Vagina (tissue), 2 donors: ENCODE data around the gene ATP11A. TPM values are rescaled to one million over a fixed set of nuclear protein-coding genes. Genes with fewer than 3 reads are reported as not detected.

Source experiments
- DNase-seq, 2 donors: peaks; one replicate each; pipeline ENCODE4 v3.0.0-alpha.2; 2017; ENCODE audit errors: extremely low spot score in 2 of 2
- H3K27ac ChIP-seq: fragments of 200-600 bp; sonication (generic); one replicate; pipeline ENCODE4 v1.5.1; 2019
- H3K27me3 ChIP-seq: fragments of 200-600 bp; sonication (generic); one replicate; pipeline ENCODE4 v1.5.1; 2019
- H3K36me3 ChIP-seq, 2 donors: fragments of 200-600 bp; sonication (generic); one replicate each; pipeline ENCODE4 v1.5.1; 2017 to 2019
- H3K4me1 ChIP-seq: fragments of 200-600 bp; sonication (generic); one replicate; pipeline ENCODE4 v1.5.1; 2019
- H3K4me3 ChIP-seq, 2 donors: fragments of 200-600 bp; sonication (generic); 1 replicate in 1 of 2; 2 replicates in 1 of 2; pipeline ENCODE4 v1.5.1; 2016 to 2019
- H3K9me3 ChIP-seq: fragments of 200-600 bp; sonication (generic); one replicate; pipeline ENCODE4 v1.5.1; 2019
- POLR2A ChIP-seq, 2 donors: fragments of 450-650 bp; IDR thresholded peaks; one replicate each; pipeline ENCODE4 v1.6.1; 2017; ENCODE audit warnings: antibody characterized with exemption in 2 of 2, mild to moderate bottlenecking in 2 of 2, moderate library complexity in 2 of 2
- POLR2AphosphoS5 ChIP-seq, 2 donors: sonication (generic); formaldehyde crosslinking; IDR thresholded peaks; one replicate each; pipeline ENCODE4 v1.9.0; 2017; ENCODE audit warnings: antibody characterized with exemption in 2 of 2, mild to moderate bottlenecking in 2 of 2, low read depth in 1 of 2; ENCODE audit not compliant: insufficient read depth in 1 of 2
- intact Hi-C: fragments of 100-400 bp; cut with DNase I; formaldehyde crosslinking; loops from one replicate; pipeline ENCODE4 v1.15.1; 2023
- total RNA-seq: library from RNA; depleted of rRNA; stranded (reverse); fragments of >200 nt; gene quantifications from one replicate; pipeline ENCODE4 v1.2.3, GENCODE V29; 2016
- TF ChIP-seq, protein P1 (sequence below), 3 experiments: fragments of 450-650 bp in 2 of 3; fragments of 200-600 bp in 1 of 3; sonication (generic) in 1 of 3; IDR thresholded peaks; one replicate each; pipeline ENCODE4 v1.5.1; 2017 to 2019; ENCODE audit warnings: antibody characterized with exemption in 3 of 3, mild to moderate bottlenecking in 2 of 3, moderate library complexity in 2 of 3

The ATP11A gene
- total RNA-seq, 1 donor from 2014 or later: 33.4 TPM

DNA sequence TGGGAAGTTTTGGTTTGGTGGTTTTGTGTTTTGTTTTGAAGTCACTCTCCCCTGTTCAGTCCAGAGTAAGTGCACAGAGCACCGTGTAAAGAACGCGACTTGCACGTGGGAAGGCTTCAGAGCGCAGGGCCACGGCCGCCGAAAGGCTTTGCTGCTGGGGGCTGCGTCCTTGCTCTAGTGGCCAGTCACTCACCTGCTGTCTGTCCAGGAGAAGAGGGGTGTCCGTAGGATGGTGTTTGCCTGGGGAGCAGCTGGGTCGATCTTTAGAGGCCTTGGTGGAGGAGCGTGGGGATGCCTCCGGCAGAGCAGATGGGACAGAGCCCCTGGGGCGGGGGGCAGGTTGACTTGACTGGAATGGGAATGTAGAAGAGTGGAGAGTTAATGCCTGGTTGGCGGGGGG is 162.6 kb downstream of the ATP11A start:
- DNase-seq: no peak

DNA sequence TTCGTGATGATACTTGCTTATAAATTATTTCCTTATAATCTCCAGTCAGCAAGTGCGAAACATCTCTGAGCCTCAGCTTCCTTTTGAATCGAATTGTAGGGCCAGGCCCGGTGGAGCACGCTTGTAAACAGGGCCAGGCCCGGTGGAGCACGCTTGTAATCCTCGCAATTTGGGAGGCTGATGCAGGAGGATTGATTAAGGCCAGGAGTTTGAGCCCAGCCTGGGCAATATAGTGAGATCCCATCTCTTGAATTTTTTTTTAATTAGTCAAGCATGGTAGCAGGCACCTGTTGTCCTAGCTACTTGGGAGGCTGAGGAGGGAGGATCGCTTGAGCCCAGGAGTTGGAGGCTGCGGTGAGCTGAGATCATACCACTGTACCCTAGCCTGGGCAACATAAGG is 163.0 kb downstream of the ATP11A start:
- no peak overlapping the region for H3K4me3 ChIP-seq
- intact Hi-C loops: no loop called here
- H3K9me3 ChIP-seq: no peaks in the 10 kb centered on the region
- TF ChIP-seq POLR2AphosphoS5 (IDR thresholded peaks at IDR 0.05; ENCODE audit: insufficient read depth in 1 of 2, low read depth in 1 of 2) (no peak), POLR2A (IDR thresholded peaks at IDR 0.05) (no peak)
- TF ChIP-seq, protein P1, sequence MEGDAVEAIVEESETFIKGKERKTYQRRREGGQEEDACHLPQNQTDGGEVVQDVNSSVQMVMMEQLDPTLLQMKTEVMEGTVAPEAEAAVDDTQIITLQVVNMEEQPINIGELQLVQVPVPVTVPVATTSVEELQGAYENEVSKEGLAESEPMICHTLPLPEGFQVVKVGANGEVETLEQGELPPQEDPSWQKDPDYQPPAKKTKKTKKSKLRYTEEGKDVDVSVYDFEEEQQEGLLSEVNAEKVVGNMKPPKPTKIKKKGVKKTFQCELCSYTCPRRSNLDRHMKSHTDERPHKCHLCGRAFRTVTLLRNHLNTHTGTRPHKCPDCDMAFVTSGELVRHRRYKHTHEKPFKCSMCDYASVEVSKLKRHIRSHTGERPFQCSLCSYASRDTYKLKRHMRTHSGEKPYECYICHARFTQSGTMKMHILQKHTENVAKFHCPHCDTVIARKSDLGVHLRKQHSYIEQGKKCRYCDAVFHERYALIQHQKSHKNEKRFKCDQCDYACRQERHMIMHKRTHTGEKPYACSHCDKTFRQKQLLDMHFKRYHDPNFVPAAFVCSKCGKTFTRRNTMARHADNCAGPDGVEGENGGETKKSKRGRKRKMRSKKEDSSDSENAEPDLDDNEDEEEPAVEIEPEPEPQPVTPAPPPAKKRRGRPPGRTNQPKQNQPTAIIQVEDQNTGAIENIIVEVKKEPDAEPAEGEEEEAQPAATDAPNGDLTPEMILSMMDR (IDR thresholded peaks at IDR 0.05): no peak
- no peaks in the 10 kb centered on the region for H3K27me3 ChIP-seq
- peaks cover 0 to 35% of the 10 kb centered on the region in 2 donors for H3K36me3 ChIP-seq
- DNase-seq: no peak
- no peaks in the 10 kb centered on the region for H3K4me1 ChIP-seq
- H3K27ac ChIP-seq: no peak overlapping the region

More for the DNA sequence above, 162.6 kb downstream of the ATP11A start:
- Histone ChIP-seq H3K4me1 (no peaks in the 10 kb centered on the region), H3K27ac (no peak overlapping the region), H3K27me3 (no peaks in the 10 kb centered on the region), H3K9me3 (no peaks in the 10 kb centered on the region), H3K36me3 (peaks cover 0 to 32% of the 10 kb centered on the region in 2 donors), H3K4me3 (no peak overlapping the region)
- intact Hi-C loops: no loop called here
- TF ChIP-seq POLR2A (IDR thresholded peaks at IDR 0.05): no peak
- TF ChIP-seq, protein P1 (IDR thresholded peaks at IDR 0.05): no peak
- TF ChIP-seq POLR2AphosphoS5 (IDR thresholded peaks at IDR 0.05; ENCODE audit: insufficient read depth in 1 of 2, low read depth in 1 of 2): no peak

DNA sequence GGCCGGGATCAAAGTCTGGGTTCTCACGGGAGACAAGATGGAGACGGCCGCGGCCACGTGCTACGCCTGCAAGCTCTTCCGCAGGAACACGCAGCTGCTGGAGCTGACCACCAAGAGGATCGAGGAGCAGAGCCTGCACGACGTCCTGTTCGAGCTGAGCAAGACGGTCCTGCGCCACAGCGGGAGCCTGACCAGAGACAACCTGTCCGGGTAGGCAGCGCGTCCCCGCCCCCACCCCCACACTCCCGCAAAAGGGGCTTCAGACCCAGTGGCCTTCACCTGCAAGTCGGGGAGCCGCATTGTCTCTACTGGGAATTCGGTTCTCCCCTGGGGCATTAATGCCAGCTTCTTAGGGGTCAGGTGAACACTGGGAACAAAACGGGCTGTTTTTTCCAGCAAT is 164.5 kb downstream of the ATP11A start:
- Histone ChIP-seq H3K4me3 (no peak overlapping the region), H3K36me3 (peaks cover 0 to 41% of the 10 kb centered on the region in 2 donors), H3K4me1 (no peaks in the 10 kb centered on the region), H3K9me3 (no peaks in the 10 kb centered on the region), H3K27me3 (no peaks in the 10 kb centered on the region), H3K27ac (no peak overlapping the region)
- intact Hi-C loops: no loop called here
- no peak for DNase-seq
- TF ChIP-seq POLR2A (IDR thresholded peaks at IDR 0.05): no peak
- no peak for TF ChIP-seq POLR2AphosphoS5 (IDR thresholded peaks at IDR 0.05; ENCODE audit: insufficient read depth in 1 of 2, low read depth in 1 of 2)
- TF ChIP-seq, protein P1 (IDR thresholded peaks at IDR 0.05): no peak

DNA sequence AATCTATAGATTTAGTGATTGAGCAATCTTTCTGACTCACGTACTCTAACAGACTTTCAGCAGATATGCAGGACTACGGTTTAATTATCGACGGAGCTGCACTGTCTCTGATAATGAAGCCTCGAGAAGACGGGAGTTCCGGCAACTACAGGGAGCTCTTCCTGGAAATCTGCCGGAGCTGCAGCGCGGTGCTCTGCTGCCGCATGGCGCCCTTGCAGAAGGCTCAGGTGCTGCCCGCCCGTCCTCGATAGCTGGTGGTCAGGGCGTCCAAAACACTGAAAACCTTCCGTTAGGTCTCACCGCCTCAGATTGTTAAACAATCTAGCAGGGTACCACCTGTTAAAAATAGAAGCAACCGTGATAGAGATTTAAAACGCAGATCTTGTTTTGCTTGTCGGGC is 166.0 kb downstream of the ATP11A start:
- Histone ChIP-seq H3K27me3 (no peaks in the 10 kb centered on the region), H3K9me3 (no peaks in the 10 kb centered on the region), H3K27ac (no peak overlapping the region), H3K4me1 (no peaks in the 10 kb centered on the region), H3K4me3 (no peak overlapping the region), H3K36me3 (peaks cover 0 to 45% of the 10 kb centered on the region in 2 donors)
- intact Hi-C loops: no loop called here
- TF ChIP-seq POLR2A (IDR thresholded peaks at IDR 0.05) (no peak), POLR2AphosphoS5 (IDR thresholded peaks at IDR 0.05; ENCODE audit: insufficient read depth in 1 of 2, low read depth in 1 of 2) (no peak)
- TF ChIP-seq, protein P1 (IDR thresholded peaks at IDR 0.05): no peak
- DNase-seq: no peak

DNA sequence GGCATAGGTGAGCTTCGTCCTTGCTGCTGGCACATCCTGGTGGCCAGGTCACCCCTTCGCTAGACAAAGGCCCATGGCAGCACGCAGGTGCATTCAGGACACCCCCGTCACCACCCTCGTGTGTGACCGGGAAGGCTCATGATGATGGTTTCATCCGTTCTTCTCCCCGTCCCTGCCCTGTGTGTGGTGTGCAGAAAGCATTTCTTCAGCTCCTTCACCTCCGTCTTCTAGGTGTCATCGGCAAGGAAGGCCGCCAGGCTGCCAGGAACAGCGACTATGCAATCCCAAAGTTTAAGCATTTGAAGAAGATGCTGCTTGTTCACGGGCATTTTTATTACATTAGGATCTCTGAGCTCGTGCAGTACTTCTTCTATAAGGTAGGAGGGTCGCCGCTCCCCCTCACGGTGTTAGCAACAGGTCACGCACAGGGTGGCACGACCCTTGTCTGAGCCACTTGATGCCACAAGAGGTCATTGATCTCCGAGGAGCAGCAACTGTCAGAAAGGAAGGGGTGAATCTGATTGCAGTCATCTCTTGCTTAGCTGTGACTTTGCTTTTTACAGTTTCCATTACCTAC is 168.2 kb downstream of the ATP11A start:
- no peak for DNase-seq
- TF ChIP-seq, protein P1 (IDR thresholded peaks at IDR 0.05): no peak
- Histone ChIP-seq H3K27me3 (no peaks in the 10 kb centered on the region), H3K4me1 (no peaks in the 10 kb centered on the region), H3K36me3 (peaks cover 0 to 39% of the 10 kb centered on the region in 2 donors), H3K9me3 (no peaks in the 10 kb centered on the region), H3K27ac (no peak overlapping the region), H3K4me3 (no peak overlapping the region)
- intact Hi-C loops: no loop called here
